K562 (cell line): ENCODE measurements around the gene DOLPP1.

Experiments used
- ARNT ChIP-seq, 2 experiments: fragments of 450-650 bp; IDR thresholded peaks; 2 replicates each; pipeline ENCODE4 v1.6.1; 2016; ENCODE audit warnings: mild to moderate bottlenecking in 1 of 2
- CHD2 ChIP-seq: IDR thresholded peaks from 2 replicates; pipeline ENCODE4 v1.6.1; 2011; ENCODE audit warnings: low read depth, low read length
- CTCF ChIP-seq, 3 experiments: IDR thresholded peaks in 2 of 3; conservative IDR thresholded peaks in 1 of 3; 2 replicates each; pipeline ENCODE4 v1.5.1; 2011 to 2012; ENCODE audit warnings: low read length in 3 of 3, mild to moderate bottlenecking in 3 of 3, control low read depth in 2 of 3, improper control_type of control experiment in 1 of 3, inconsistent platforms in 1 of 3, low read depth in 1 of 3, mixed read lengths in 1 of 3, moderate library complexity in 1 of 3; ENCODE audit not compliant: insufficient read depth in 2 of 3
- ID3 ChIP-seq, 2 experiments: fragments of 250-450 bp in 1 of 2; fragments of 450-650 bp in 1 of 2; sonication (Bioruptor Pico) in 1 of 2; IDR thresholded peaks; 2 replicates each; pipeline versions ENCODE4 v1.6.1 to v1.8.0; 2016 to 2021; ENCODE audit warnings: mild to moderate bottlenecking in 2 of 2, moderate library complexity in 2 of 2, missing compliant biosample characterization in 1 of 2, missing genetic modification characterization in 1 of 2
- MXI1 ChIP-seq: IDR thresholded peaks from 2 replicates; pipeline ENCODE4 v1.6.1; 2011; ENCODE audit warnings: low read depth, mild to moderate bottlenecking, improper control_type of control experiment, low read length
- NR3C1 ChIP-seq: sonication (generic); formaldehyde crosslinking; IDR thresholded peaks from 2 replicates; pipeline ENCODE4 v1.8.1; 2022; ENCODE audit warnings: missing genetic modification reagents
- POLR2A ChIP-seq: fragments of 450-650 bp; conservative IDR thresholded peaks from 2 replicates; pipeline ENCODE4 v1.6.1; 2016
- POLR2AphosphoS5 ChIP-seq: IDR thresholded peaks from 2 replicates; pipeline ENCODE4 v1.6.1; 2011; ENCODE audit warnings: mild to moderate bottlenecking, low read depth, low read length, moderate library complexity; ENCODE audit not compliant: control insufficient read depth, insufficient read depth
- SREBF1 ChIP-seq: fragments of 150-350 bp; IDR thresholded peaks from 2 replicates; pipeline ENCODE4 v1.6.1; 2014; ENCODE audit warnings: antibody characterized with exemption, low read depth, low read length, borderline replicate concordance
- ZBTB2 ChIP-seq: fragments of 450-650 bp; IDR thresholded peaks from 2 replicates; pipeline ENCODE4 v1.6.1; 2016; ENCODE audit warnings: antibody characterized with exemption
- ZEB2 ChIP-seq: fragments of 450-650 bp; IDR thresholded peaks from 2 replicates; pipeline ENCODE4 v1.6.1; 2016
- ZFX ChIP-seq: sonication (generic); formaldehyde crosslinking; IDR thresholded peaks from 2 replicates; pipeline ENCODE4 v1.8.0; 2022; ENCODE audit warnings: mild to moderate bottlenecking, missing genetic modification reagents, moderate library complexity
- ZNF23 ChIP-seq: fragments of 250-450 bp; sonication (Bioruptor Pico); IDR thresholded peaks from 2 replicates; pipeline ENCODE4 v1.4.0; 2020; ENCODE audit warnings: mild to moderate bottlenecking
- ZNF274 ChIP-seq: IDR thresholded peaks from 2 replicates; pipeline ENCODE4 v1.6.1; 2011; ENCODE audit warnings: low read depth, mild to moderate bottlenecking, low read length, moderate library complexity, borderline replicate concordance

- TF ChIP-seq ZEB2 (no peak), ZNF274 (no peak), NR3C1 (CRISPR knock-in tag) (no peak), CHD2 (no peak), ID3 (CRISPR knock-in tag; IDR thresholded peaks at IDR 0.05) (no peak), ID3 (tag; IDR thresholded peaks at IDR 0.05) (no peak), SREBF1 (no peak), ZFX (CRISPR knock-in tag) (no peak), POLR2A (no peak), ARNT (IDR thresholded peaks at IDR 0.05) (no peak), MXI1 (no peak), POLR2AphosphoS5 (no peak), ZNF23 (CRISPR knock-in tag) (no peak), ZBTB2 (no peak), CTCF (IDR thresholded peaks at IDR 0.05 in 2 of 3, conservative IDR thresholded peaks at IDR 0.05 in 1 of 3; ENCODE audit: insufficient read depth in 2 of 3, low read depth in 1 of 3, low read length in 3 of 3) (no peak)
These were observed 7.5 kb upstream of the DOLPP1 start for GRCh38 chr9:129073404-129073803.
